GM10847 (cell line): ENCODE measurements around the gene MCF2L2.

ENCODE experiments used
- POLR2A ChIP-seq: IDR thresholded peaks from 2 replicates; pipeline ENCODE4 v1.6.1; 2011; ENCODE audit not compliant: insufficient read length; ENCODE audit errors: extremely low read depth

Gene MCF2L2

DNA sequence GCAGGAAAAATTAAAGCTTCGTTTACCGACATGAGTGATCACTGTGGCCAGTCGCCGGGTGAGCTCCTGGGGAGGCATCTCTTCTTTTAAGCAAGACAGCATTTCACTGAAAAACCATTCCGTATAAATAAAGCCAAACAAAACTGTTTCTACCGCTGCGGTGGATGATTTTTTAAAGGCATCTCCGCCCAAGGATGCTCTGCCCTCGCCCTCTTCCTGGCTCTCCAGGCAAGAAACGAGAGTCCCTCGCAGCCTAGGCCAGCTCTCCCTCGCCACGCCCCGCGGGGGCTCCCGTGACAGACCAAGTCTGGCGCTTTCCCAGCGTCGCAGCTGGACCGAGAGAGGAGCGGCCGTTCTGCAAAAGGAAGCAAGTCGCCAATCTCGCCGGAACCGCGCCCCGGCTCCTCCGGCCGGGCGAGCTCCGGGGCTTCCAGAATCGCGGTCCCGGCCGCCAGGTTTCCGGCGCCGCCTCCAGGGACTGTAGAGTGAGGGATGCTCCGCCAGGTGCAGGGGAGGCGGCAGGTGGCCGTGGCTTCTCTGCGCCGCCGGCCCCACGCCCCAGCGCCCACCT lies 458 bp downstream of the MCF2L2 start:
- no peak for TF ChIP-seq POLR2A

DNA sequence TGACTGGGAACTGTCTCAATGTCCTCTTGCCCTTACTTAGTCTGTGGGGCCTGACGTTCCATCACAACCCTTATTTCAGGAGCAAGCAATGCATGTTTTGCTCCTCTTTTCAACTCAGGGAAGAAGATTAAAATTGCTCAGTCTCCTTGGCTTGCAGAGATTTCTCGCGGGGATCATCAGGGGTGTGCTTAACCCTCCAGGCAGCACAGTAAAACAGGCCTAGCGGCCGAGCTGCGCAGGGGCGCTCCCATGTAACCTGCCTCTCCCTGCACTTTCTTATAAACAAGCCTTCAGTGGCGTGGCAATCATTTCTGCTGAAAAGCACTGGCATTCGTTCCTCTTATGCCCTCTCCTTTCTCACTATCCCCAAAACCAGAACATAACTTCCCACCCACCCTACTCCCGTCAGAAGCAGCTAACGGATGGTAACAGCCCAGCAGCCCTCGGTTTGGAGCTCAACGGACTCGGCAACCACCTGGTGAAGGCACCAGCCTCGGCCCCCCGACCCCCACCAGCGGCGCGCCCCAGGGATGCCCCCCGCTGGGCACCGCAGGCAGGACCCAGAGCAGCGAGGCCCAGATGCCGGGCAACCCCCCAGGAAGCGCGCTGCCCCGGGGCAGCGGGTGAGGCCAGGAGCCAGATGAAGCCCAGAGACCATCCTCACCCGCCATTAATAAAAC lies 1.1 kb downstream of the MCF2L2 start:
- no peak for TF ChIP-seq POLR2A

DNA sequence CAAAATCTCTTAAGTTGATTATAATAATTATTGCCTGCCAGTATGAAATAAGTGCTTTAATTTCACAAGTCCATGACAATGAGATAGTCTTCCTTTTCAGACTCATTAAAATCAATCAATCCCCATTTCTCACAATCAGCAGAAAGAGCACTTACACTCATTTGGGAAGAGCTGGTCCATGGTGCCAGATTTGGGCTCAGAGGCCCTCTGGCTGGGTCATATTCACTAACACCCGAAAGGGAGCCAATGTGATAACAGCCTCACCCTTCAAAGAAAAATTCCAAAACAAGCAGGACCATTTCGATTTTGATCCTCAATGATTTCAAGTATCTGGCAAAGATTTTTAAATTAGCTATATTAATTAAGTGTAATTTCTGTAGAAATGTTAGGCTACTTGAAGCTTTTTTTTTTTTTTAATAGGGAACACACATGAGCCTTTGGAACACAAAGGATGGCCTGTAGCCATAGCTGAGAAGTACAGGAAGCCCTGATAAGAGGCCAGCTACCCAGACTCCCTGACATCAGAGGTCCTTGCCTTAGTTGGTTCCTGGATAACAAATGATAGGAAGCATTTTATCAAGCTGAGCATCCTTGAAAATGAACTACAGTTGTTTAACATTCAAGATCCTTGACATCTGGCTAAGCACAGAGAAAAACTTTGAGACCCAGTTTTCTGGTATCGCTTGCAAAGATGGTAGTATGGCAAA lies 17.1 kb downstream of the MCF2L2 start:
- no peak for TF ChIP-seq POLR2A

DNA sequence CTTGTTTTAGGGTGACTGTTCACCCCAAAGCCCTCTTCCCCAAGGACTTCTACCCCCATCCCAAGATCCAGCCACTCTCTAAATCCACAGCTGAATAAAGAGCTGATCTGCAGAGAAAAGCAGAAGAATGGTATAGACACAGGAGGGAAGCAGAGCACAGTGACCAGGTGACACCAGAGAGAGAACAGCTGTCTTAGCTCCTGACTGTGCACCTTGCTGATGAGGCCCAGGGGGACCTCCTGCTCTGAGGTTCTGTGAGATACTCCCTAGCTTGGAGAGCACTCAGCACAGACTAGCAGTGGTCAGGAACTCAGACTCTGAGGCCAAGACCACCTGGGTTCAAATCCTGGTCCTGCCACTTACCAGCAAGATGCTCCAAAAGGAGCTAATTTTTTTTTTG lies 17.7 kb downstream of the MCF2L2 start:
- TF ChIP-seq POLR2A: no peak

DNA sequence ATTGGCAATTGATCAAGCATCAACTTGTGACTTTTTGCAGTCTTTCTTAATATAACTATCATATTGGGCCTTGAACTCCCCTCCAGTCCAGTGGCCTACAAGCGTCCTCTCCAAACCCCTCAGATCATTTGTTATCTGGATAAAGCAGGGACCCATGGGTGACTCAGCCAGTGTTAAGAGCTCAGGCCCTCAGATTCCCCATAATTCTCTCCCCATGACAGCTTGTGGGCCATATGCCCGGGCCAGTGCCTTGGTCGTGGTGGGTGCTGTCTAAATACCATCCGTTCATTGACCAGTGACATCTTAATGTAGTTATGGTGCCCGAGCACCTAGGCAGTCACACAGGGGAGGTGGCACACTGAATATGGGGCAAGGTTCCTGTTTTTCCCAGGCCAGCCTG lies 18.1 kb downstream of the MCF2L2 start:
- TF ChIP-seq POLR2A: no peak

DNA sequence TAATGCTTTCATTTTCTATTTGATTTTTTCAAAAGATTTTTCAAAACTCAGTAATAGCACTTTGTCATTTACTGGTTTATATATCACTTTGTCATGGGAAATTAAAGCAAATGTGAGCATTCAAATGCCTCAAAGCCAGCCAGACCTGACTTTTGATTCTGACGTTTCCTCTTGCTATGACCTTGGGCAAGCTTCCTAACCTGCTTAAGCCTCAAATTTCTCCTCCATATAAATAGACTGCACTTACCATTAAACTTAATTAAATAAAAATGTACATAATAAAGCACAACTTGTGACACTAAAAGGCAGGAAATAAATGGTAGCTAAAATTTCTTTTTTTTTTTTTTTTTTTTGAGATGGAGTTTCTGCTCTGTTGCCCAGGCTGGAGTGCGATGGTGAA lies 19.2 kb downstream of the MCF2L2 start:
- no peak for TF ChIP-seq POLR2A

DNA sequence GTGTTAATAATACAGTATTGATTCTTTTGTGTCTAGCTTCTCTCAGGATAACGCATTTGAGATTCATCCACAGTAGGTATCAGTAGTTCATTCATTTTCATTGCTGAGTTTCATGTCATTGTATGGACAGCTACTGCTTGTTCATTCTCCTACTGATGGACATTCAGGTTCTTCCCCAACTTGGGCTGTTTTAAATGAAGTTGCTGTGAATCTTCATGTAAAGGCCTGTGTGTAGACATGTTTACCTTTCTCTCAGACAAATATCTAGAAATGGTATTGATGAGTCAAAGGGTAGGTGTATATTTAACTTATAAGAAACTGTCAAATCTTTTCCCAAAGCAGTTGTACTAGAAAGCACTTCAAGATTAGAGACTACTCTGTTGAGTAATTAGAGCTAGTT lies 26.7 kb downstream of the MCF2L2 start:
- TF ChIP-seq POLR2A: no peak

DNA sequence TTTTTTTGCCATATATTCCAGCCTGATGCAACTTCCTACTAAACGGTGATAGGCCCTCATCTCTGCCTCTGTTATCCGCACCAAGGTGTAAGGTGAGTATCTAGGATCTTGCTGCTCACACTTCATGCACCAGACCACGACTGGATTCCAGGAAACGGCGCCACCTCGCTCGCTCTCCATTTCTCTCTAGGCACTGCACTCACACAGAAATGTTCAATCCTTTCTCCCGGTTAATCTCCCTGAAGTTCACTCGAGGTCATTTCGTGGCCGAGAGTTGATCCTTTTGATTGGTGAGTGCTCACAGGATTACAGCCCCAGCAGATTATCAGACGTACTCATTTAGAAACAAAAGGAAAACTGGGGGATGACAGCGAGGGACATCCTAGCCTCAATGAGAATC lies 28.1 kb downstream of the MCF2L2 start:
- TF ChIP-seq POLR2A: no peak

DNA sequence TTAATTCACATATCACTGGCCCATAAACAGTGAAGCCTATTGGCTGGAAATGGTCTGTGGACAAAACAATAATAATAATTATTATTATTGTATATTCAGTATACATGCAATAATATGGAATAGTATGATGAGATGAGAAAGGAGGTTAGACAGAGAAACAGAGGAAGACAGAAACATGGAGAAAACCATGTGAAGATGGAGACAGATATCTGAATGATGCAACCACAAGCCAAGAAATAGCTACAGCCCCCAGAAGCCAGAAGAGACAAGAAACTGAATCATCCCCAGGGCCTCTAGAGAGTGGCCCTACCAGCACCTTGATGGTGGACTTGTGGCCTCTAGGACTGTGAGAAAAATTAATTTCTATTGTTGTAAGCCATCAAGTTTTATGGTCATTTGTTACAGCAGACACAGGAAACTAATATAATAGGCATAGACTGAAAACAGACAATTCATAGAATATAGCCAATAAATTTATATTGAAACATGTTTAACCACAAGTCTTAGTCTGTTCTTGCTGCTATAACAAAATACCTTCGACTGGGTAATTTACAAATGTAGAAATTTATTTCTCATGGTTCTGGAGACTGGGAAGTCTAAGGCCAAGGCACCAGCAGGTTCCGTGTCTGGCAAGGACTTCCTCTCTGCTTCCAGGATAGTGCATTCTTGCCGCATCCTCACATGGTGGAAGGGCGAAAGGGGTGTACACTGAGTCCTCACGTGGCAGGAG lies 31.6 kb downstream of the MCF2L2 start:
- no peak for TF ChIP-seq POLR2A

DNA sequence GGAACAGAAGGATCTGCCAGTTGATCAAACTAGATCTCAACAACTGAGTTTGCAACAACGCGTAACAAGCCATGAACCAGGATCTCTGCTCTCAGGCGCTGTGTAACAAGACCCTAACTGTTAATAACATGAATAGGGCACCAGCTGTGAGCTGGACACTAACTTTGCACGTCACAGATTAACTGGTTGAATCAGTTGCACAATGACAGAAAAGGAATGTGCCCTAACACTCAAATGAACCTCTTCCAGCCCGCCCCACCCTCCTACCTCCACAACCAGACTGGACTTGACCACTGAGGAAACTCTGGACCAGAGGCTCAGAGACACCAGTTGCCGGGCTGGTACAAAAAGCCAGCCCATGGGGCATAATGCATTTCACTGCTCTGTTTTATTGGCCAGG lies 34.3 kb downstream of the MCF2L2 start:
- TF ChIP-seq POLR2A: no peak

DNA sequence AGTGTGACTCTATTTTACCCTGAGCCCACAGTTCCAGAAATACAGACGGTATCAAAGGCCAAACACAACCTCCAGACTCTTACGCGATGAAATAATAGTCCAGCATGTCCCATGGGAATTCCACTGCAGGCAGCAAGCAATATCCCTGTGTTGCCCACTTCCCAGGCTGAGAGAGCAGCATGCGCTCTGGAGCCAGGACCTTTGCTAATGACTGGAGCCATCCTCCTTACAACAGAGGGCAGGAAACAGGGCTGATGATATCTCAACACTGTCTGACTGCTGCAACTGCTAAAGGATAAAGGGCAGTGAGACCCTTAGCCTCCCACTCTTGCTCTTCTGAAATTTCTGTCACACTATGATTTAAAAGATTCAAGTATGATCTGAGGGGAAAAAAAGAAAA lies 34.8 kb downstream of the MCF2L2 start:
- TF ChIP-seq POLR2A: no peak

DNA sequence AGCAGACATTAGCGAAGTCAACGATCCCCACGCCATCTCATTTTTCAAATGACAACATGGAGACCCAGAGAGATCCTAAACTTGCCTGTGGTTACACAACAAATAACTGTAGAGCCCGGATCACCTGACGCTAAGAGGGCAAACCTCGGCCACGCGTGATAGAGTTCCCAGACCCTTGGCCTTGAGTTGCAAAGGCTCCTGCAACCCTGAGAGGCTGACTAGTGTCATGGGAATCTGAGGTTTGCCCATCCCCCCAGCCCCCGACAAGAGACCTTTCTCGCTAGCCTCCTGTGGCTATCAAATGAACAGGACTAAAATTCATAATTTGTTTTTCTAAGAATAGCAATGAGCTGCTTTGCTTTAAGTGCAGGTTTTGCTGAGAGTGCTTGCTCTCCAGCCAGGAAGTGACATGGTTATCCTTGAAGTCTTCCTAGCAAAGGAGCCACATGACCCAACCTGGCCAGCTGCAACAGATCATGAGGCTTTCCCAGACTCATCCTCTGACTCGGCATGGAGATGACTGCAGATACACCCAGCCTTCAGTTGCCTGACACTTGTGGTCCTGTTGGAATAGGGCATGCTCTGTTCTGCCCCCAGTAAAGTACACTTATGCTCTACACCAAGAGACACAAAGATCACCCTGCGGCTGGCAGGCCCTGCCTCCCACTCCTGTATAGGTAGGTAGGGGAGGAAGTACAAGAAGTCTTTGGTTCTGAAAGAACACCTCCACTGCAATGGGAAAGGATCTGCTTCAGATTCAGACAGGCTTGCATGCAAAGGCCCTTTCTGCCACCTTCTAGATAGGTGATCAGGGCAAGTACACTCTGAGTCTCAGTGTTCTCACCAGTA lies 36.0 kb downstream of the MCF2L2 start:
- TF ChIP-seq POLR2A: no peak

DNA sequence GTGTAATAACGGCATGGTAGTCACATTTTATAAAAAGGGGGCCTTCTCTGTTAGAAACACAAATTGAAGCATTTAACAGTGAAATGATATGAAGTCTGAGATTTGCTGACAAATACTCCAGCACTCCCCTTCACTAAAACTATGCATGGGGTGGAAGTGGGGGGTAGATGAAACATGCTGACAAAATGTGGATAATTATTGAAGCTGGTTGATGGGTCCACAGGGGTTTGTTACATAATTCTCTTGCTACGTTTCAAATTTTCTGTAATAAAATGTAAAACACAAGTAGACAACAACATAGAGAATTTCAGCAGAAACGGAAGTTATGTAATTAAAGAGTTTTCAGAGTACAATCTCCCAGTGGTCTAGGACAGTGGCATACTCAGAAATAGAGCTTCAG lies 37.0 kb downstream of the MCF2L2 start:
- TF ChIP-seq POLR2A: no peak

DNA sequence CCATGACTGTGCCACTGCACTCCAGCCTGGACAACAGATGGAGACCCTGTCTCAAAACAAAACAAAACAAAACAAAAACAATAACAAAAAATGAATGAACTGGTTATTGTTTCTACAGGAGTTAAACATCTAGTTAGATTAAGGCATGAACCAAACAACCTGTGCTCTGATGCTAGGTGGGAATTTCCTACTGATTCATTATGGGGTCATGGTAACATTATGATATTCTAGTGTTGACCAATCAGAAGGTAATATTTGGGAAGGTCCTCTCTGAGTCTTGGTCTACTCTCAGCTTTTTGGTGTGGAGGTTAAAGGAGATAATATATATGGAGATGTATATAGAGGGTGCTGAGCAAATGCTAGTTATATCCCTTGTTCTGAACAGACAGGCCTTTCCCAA lies 37.6 kb downstream of the MCF2L2 start:
- no peak for TF ChIP-seq POLR2A
